ENCODE results near the gene FAM24A.
"Not testable (repeated sequence)": the region's sequence is repeated elsewhere in the genome, so short reads cannot be mapped to it uniquely, and the experiment has no call there.

Gene FAM24A

GRCh38 chr10:122910310-122910709, at the start of gene FAM24A:
Gene FAM24A, plus strand, starts transcription at chr10:122910610. Its CDS starts 1,025 bp downstream, at chr10:122911635.
- Histone ChIP-seq H3K27me3 (ENCODE audit: control insufficient read depth, insufficient read depth, low read length) (no peaks in the 10 kb centered on the region), H3K9me3 (ENCODE audit: control insufficient read depth, low read length) (no peaks in the 10 kb centered on the region), H3K9ac (ENCODE audit: low read length) (no peak within 1 kb of the TSS), H3K4me3 (ENCODE audit: low read length) (no peak within 1 kb of the TSS), H3K4me1 (ENCODE audit: control insufficient read depth, insufficient read depth, low read length) (no peaks in the 10 kb centered on the region), H3K36me3 (ENCODE audit: control insufficient read depth, insufficient read depth, low read length) (no peaks in the 10 kb centered on the region)

GRCh38 chr10:122861711-122862161, 48.7 kb upstream of the FAM24A start:
- H3K4me1 ChIP-seq (ENCODE audit: control insufficient read depth, insufficient read depth, low read length), result no peaks in the 10 kb centered on the region
- no peaks in the 10 kb centered on the region for H3K36me3 ChIP-seq (ENCODE audit: control insufficient read depth, insufficient read depth, low read length)
- H3K9me3 ChIP-seq (ENCODE audit: control insufficient read depth, low read length), result no peaks in the 10 kb centered on the region
- no peaks in the 10 kb centered on the region for H3K27me3 ChIP-seq (ENCODE audit: control insufficient read depth, insufficient read depth, low read length)
- no peak overlapping the region for H3K9ac ChIP-seq (ENCODE audit: low read length)
- no peak overlapping the region for H3K4me3 ChIP-seq (ENCODE audit: low read length)

GRCh38 chr10:122863216-122864193, 46.9 kb upstream of the FAM24A start:
- Histone ChIP-seq H3K9me3 (ENCODE audit: control insufficient read depth, low read length) (no peaks in the 10 kb centered on the region), H3K9ac (ENCODE audit: low read length) (no peak overlapping the region), H3K27me3 (ENCODE audit: control insufficient read depth, insufficient read depth, low read length) (no peaks in the 10 kb centered on the region), H3K4me3 (ENCODE audit: low read length) (no peak overlapping the region), H3K4me1 (ENCODE audit: control insufficient read depth, insufficient read depth, low read length) (no peaks in the 10 kb centered on the region), H3K36me3 (ENCODE audit: control insufficient read depth, insufficient read depth, low read length) (no peaks in the 10 kb centered on the region)

- Histone ChIP-seq H3K9me3 (ENCODE audit: control insufficient read depth, low read length) (no peaks in the 10 kb centered on the region), H3K27me3 (ENCODE audit: control insufficient read depth, insufficient read depth, low read length) (no peaks in the 10 kb centered on the region), H3K4me3 (ENCODE audit: low read length) (no peak overlapping the region), H3K4me1 (ENCODE audit: control insufficient read depth, insufficient read depth, low read length) (no peaks in the 10 kb centered on the region), H3K36me3 (ENCODE audit: control insufficient read depth, insufficient read depth, low read length) (no peaks in the 10 kb centered on the region), H3K9ac (ENCODE audit: low read length) (no peak overlapping the region)
These were observed 46.2 kb upstream of the FAM24A start for GRCh38 chr10:122864194-122864592.

- Histone ChIP-seq H3K9me3 (ENCODE audit: control insufficient read depth, low read length) (no peaks in the 10 kb centered on the region), H3K36me3 (ENCODE audit: control insufficient read depth, insufficient read depth, low read length) (no peaks in the 10 kb centered on the region), H3K9ac (ENCODE audit: low read length) (no peak overlapping the region), H3K4me1 (ENCODE audit: control insufficient read depth, insufficient read depth, low read length) (no peaks in the 10 kb centered on the region), H3K4me3 (ENCODE audit: low read length) (no peak overlapping the region), H3K27me3 (ENCODE audit: control insufficient read depth, insufficient read depth, low read length) (no peaks in the 10 kb centered on the region)
These were observed 45.5 kb upstream of the FAM24A start for GRCh38 chr10:122864901-122865300.

- H3K9ac ChIP-seq (ENCODE audit: low read length); H3K27me3 ChIP-seq (ENCODE audit: control insufficient read depth, insufficient read depth, low read length); H3K4me3 ChIP-seq (ENCODE audit: low read length); H3K4me1 ChIP-seq (ENCODE audit: control insufficient read depth, insufficient read depth, low read length); H3K9me3 ChIP-seq (ENCODE audit: control insufficient read depth, low read length); H3K36me3 ChIP-seq (ENCODE audit: control insufficient read depth, insufficient read depth, low read length): not testable (repeated sequence)
These were observed 43.5 kb upstream of the FAM24A start for GRCh38 chr10:122866757-122867482.

- H3K4me3 ChIP-seq (ENCODE audit: low read length); H3K27me3 ChIP-seq (ENCODE audit: control insufficient read depth, insufficient read depth, low read length); H3K36me3 ChIP-seq (ENCODE audit: control insufficient read depth, insufficient read depth, low read length); H3K9ac ChIP-seq (ENCODE audit: low read length); H3K9me3 ChIP-seq (ENCODE audit: control insufficient read depth, low read length); H3K4me1 ChIP-seq (ENCODE audit: control insufficient read depth, insufficient read depth, low read length): not testable (repeated sequence)
These were observed 41.6 kb upstream of the FAM24A start for GRCh38 chr10:122868768-122869167.

GRCh38 chr10:122871947-122872346, 38.5 kb upstream of the FAM24A start:
- H3K4me1 ChIP-seq (ENCODE audit: control insufficient read depth, insufficient read depth, low read length), result peaks cover 10% of the 10 kb centered on the region
- not testable (repeated sequence) for H3K9ac ChIP-seq (ENCODE audit: low read length); H3K27me3 ChIP-seq (ENCODE audit: control insufficient read depth, insufficient read depth, low read length); H3K9me3 ChIP-seq (ENCODE audit: control insufficient read depth, low read length); H3K36me3 ChIP-seq (ENCODE audit: control insufficient read depth, insufficient read depth, low read length); H3K4me3 ChIP-seq (ENCODE audit: low read length)

GRCh38 chr10:122875843-122876466, 34.5 kb upstream of the FAM24A start:
- Histone ChIP-seq H3K4me3 (ENCODE audit: low read length) (no peak overlapping the region), H3K27me3 (ENCODE audit: control insufficient read depth, insufficient read depth, low read length) (no peaks in the 10 kb centered on the region), H3K4me1 (ENCODE audit: control insufficient read depth, insufficient read depth, low read length) (peaks cover 15% of the 10 kb centered on the region), H3K9me3 (ENCODE audit: control insufficient read depth, low read length) (no peaks in the 10 kb centered on the region), H3K36me3 (ENCODE audit: control insufficient read depth, insufficient read depth, low read length) (no peaks in the 10 kb centered on the region), H3K9ac (ENCODE audit: low read length) (no peak overlapping the region)

- Histone ChIP-seq H3K4me1 (ENCODE audit: control insufficient read depth, insufficient read depth, low read length) (peaks cover 15% of the 10 kb centered on the region), H3K36me3 (ENCODE audit: control insufficient read depth, insufficient read depth, low read length) (no peaks in the 10 kb centered on the region), H3K9me3 (ENCODE audit: control insufficient read depth, low read length) (no peaks in the 10 kb centered on the region), H3K9ac (ENCODE audit: low read length) (no peak overlapping the region), H3K4me3 (ENCODE audit: low read length) (no peak overlapping the region), H3K27me3 (ENCODE audit: control insufficient read depth, insufficient read depth, low read length) (no peaks in the 10 kb centered on the region)
These were observed 33.9 kb upstream of the FAM24A start for GRCh38 chr10:122876467-122876855.

GRCh38 chr10:122877264-122877663, 33.1 kb upstream of the FAM24A start:
- Histone ChIP-seq H3K27me3 (ENCODE audit: control insufficient read depth, insufficient read depth, low read length) (no peaks in the 10 kb centered on the region), H3K9me3 (ENCODE audit: control insufficient read depth, low read length) (no peaks in the 10 kb centered on the region), H3K4me1 (ENCODE audit: control insufficient read depth, insufficient read depth, low read length) (peaks cover 15% of the 10 kb centered on the region), H3K4me3 (ENCODE audit: low read length) (no peak overlapping the region), H3K9ac (ENCODE audit: low read length) (no peak overlapping the region), H3K36me3 (ENCODE audit: control insufficient read depth, insufficient read depth, low read length) (no peaks in the 10 kb centered on the region)

Data from mucosa of stomach (tissue), 1 donor.